Pulmonary artery endothelial cell (primary cell): ENCODE data around the gene PKP2. TPM values are rescaled to one million over a fixed set of nuclear protein-coding genes. Genes with fewer than 3 reads are reported as not detected.

Source experiments
- DNase-seq: peaks from one replicate; pipeline ENCODE4 v3.0.0-alpha.2; 2011; ENCODE audit warnings: low read depth, low spot score
- total RNA-seq: library from RNA; depleted of rRNA; stranded (reverse); fragments of >200 nt; gene quantifications from 2 replicates; pipeline ENCODE4 v1.2.3, GENCODE V29; 2014

PKP2 gene
- 2.4 and 13.8 TPM in 2 replicates for total RNA-seq

DNA sequence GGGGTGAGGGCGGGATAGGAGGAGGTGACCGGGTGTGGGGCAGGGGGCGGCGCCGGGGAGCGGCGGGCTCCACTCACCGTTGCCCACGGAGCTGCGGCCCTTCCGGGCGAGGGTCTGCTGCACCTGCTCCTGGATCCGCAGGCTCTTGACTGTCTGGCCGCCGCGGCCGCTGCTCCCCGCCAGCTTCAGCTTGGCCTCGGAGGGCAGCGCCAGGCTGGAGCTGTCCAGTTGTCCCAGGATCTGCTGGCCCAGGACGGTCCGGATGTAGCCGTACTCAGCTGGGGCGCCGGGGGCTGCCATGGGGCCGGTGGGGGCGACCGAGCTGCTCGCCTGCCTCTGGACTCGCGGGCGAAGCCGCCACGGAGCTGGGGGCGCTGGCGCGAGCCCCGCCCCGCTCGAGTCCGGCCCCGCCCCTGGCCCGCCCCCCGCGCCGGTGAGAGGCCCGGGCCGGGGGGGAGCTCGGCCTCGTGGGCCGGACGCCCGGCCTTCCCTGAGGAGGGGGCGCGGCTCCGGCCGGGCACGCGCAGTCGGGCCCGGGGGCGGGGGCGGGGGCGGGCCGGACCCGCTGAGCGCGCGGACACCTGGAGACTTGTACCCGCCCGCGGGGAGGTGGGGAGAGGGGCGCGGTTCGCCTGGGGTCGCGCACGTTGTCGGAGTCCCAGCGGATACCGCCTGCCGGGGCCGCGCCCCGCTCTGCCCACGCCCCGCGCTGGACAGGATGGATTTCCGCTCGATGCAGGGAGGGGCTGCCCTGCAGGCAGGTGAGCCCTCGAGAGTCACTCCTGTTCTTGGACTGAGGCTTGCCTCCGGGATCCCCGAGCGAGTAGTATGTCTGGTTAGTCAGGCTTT is at the start of gene PKP2:
Gene PKP2 (minus strand): TSS at position 346 of the 849 bp plus-strand sequence. CDS start 46 bp downstream, at position 300.
- DNase-seq = no peak

DNA sequence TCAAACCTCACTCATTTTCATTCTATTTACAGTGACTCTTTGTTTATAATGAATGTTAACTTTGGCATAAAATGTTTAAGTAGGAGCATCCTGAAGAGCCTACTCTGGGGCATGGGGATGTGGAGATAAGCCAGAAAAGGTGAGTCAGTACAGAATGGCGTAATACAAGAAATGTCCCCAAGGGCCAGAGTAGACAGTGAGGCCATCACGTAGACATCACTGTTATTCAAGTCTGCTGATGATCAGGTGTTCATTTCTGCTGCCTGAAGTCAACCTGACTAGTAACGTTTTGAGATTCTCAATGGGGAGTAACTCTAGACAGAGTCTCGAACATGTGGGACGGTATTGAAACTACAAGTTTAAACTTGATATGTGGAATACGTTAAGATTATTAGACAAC is 47.6 kb upstream of the PKP2 start:
- DNase-seq = no peak

DNA sequence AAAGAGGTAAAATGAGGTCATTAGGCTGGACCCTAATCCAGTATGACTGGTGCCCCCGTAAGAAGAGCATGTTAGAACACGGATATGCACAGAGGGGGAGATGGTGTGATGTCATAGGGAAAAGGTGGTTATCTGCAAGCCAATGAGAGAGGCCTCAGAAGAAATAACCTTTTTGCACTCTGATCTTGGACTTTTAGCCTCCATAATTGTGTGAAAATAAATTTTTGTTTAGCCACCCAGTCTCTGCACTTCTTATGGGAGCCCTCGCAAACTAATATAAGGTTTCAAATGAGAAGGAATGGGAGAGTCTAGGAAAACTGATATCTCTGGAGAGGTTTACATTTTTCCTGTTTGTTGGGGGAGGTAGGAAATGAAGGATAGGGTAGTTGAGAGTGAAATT is 43.2 kb upstream of the PKP2 start:
- DNase-seq = no peak

DNA sequence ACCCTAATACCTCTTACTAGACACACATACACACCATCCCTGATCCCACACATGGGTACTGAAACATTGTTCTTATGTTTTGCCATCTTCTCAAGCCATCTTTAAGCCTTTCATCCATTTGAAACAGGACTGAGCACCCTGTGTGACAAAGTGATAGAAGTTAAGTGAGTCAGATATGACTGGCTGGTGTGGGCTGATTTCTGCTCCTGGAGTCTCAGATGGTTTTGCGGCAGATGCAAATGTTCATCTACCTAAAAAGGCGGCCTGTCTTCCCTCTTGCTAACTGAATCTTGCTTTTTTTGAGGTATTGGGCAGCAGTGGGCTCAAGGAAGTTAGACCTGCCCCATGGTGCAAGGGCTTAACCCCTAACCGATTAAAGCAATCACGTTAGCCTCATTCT is 30.4 kb upstream of the PKP2 start:
- DNase-seq = no peak

DNA sequence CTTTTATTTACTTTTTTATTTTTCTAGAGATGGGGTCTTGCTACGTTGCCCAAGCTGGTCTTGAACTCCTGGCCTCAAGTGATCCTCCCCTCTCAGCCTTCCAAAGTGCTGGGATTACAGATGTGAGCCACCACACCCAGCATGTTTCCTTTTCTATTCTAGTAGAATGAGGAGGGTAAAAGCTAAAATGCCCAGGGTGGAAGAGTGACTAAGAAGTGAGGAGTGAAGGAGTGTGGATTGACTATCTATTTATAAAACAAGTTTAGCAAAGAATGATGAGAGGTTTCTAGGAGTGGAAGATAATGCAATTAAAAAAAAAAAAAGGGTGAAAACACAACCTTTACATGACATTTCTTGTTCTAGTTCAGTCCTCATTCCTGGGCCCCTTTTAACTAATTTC is 29.8 kb upstream of the PKP2 start:
- DNase-seq = no peak

DNA sequence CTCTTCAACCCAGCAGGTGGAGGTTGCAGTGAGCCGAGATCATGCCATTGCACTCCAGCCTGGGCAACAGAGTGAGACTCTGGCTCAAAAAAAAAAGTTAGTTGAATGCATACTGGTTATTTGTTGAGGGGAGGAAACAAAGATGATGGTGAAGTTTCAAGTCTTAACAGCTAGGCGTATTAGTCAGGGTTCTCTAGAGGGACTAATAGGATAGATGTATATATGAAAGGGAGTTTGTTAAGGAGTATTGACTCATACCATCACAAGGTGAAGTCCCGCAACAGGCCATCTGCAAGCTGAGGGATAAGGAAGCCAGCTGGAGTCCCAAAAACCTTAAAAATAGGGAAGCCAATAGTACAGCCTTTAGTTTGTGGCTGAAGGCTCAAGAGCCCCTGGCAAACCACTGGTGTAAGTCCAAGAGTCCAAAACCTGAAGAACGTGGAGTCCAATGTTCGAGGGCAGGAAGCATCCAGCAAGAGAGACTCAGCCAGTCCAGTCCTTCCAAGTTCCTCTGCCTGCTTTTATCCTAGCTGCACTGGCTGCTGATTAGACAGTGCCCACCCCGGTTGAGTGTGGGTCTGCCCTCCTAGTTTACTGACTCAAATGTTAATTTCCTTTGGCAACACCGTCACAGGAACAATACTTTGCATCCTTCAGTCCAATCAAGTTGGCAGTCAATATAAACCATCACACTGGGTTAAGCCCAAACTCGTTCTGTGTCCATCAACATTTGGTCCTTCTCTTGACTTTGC is 26.1 kb upstream of the PKP2 start:
- DNase-seq = no peak

DNA sequence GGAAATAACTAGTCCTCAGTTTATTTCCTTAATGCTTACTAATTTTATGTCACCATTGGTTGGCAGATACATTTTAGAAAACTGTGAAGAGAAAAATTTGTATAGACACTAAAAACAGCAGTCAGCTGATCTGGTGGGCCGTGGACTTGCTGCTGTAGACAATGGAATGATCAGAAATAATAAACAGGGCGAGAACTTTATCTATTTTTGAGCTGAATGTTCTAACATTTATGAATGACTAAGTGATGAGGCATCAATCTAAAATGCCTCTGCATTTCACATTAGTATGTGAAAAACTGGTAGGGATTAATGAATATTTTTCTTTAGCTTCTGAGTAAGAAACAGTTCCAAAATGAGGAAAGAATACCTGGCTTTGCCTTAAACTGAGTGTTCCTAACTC is 24.8 kb upstream of the PKP2 start:
- DNase-seq = peak; percentile 40

DNA sequence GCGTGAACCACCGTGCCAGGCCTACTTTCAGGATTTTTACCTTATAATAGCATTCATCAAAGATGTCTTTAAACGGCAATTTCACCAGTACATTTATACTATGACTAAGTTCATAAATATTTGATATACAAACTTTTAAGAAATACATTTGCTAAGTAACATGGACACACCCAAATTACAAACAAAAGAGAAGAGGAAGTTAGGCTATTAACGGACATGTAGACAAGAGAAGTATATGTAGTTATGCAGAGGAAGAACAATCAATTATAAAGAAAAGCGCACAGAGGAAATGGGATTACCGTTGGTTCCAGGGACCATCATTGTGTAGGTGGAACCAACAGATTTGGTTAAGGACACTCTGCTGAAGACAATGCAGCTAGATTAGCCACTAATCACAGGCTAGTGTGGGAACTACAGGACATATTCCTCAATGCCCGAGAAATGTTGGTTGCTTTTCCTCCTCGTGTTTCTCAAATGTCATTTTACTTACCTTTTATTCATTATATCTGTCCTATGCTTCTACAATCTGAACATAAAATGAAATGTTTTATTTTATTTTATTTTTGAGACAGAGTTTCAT is 24.0 kb upstream of the PKP2 start:
- no peak for DNase-seq

DNA sequence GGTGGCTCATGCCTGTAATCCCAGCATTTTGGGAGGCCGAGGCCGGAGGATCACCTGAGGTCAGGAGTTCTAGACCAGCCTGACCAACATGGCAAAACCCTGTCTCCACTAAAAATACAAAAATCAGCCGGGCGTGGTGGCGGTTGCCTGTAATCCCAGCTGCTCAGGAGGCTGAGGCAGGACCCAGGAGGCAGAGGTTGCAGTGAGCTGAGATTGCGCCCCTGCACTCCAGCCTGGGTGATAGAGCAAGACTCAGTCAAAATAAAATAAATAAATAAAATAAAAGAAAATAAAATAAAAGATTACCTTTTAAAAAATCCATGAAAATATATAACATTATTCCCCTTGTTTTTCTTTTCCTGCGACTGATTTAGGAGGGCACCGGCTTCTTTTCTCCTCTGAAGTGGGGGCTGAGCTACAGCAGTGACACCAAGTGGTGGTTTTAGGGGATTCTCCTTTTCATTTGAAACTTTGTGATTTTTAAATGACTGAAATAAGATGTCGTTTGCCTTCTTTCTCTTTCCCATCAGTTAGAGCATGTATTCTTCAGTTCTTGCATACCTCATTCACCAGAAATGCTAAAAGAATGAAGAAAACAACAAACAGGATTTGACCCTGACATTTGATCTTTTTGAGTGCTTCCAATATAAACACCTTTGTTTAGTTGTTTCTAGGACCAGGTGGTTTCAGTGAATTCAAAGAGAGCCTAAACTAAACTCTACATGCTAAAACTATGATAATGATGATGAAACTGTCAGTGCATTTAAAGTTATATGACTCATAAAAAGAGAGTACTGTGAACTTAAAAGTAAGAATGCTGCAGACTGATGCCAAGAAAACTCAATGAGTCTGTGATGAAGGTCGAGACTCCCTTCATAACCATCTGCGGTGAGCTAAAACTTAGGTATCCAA is 22.6 kb upstream of the PKP2 start:
- peak; percentile 33 for DNase-seq

DNA sequence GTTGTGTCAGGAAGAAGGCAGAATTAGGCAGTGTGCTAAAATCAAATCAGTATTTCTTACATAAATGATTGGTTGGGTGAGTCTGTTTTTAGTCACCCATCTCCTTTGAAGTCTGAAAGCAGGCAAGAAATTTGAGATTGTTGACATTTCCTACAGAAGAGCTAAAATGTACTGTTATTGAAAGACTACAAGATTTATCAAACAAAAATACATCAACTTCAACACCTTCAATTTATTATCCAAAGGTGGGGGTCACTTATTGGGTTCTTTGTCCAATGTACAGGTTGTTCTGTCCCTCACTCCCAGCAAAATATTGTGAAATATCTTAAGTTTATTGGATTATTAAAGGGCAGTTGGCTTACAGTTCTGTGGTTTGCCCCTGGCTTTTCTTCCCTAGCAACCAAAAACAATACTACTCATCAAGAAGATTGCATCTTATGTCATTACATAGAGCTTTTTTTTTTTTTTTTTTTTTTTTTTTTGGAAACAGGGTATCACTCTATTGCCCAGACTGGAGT is 20.6 kb upstream of the PKP2 start:
- DNase-seq = no peak

DNA sequence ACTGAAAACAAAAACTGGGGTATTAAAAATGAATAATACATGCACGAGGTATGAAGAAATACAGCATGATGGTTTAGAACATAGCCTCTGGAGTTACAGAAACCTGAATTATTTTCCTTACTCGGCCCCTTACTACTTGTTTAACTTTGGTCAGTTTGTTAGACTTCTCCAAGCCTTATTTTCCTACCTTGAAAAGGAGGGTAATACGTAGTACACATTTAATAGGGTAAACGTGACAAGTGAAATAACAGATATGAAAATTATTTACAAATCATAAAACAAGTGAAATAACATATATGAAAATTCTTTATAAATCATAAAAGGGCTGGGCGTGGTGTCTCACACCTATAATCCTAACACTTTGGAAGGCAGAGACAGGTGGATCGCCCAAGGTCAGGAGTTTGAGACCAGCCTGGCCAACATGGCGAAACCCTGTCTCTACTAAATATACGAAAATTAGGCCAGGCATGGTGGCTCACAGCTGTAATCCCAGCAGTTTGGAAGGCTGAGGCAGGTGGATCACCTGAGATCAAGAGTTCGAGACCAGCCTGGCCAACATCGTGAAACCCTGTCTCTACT is 11.4 kb upstream of the PKP2 start:
- no peak for DNase-seq

DNA sequence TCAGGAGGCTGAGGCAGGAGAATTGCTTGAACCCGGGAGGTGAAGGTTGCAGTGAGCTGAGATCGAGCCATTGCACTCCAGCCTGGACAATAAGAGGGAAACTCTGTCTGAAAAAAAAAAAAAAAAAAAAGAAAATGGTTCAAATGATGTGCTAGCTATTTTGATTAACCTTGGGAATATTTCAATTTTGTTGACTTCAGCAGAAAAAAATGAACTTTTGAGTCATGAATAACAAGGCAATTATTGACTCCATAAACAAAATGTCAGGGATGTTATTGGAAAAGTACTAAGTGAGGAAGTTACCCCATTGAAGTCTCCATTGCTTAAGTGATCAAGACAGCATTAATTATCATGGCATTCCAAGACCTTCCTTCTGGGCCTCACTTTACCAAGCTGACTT is 10.6 kb upstream of the PKP2 start:
- DNase-seq = no peak

DNA sequence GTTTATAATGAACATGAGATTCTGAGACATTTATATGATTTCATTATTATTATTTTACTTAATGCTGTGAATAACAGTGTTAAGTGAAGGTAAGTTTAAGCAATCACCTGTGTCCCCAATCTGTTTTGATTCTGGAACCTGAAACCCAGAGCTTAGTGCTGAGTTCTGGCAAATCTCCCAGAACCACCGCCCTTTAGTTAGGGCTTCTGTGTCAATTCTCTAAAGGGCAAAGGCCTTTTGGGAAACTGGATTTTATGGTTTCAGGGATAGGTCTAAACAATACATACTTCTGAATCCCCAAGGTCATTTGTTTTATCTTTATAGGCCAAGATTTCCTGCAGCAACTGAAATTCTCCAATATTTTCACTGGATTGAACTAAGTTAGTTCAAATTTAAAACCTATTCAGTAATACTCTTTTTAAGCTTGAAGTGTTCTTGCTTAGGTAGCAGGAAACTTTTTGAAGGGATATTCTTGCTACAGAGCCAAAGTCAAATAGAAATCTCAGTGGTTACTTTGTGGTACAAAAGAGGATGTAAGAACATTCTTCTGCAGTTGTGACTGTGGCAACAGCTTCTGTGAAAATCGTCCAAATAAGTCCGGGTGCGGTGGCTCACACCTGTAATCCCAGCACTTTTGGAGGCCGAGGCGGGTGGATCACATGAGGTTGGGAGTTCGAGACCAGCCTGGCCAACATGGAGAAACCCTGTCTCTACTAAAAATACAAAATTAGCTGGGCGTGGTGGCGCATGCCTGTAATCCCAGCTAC is 10.0 kb upstream of the PKP2 start:
- DNase-seq = no peak

DNA sequence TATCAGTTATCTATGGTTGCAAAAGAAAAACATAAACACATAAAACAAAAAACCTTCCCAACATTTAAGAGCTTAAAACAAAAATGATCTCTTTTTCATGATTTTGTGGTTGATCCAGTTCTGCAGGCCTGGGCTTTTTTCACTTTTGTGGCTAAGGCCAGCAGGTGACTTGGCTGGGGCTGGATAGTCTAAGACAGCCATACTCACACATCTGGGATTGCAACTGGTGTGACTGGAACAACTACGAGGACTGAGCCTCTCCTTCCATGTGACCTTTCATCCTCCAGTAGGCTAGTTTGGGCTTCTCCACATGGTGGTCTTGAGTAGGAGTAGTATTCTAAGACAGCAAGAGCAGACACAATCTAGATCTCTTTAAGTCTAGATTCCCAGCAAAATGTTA is 7.2 kb upstream of the PKP2 start:
- no peak for DNase-seq

DNA sequence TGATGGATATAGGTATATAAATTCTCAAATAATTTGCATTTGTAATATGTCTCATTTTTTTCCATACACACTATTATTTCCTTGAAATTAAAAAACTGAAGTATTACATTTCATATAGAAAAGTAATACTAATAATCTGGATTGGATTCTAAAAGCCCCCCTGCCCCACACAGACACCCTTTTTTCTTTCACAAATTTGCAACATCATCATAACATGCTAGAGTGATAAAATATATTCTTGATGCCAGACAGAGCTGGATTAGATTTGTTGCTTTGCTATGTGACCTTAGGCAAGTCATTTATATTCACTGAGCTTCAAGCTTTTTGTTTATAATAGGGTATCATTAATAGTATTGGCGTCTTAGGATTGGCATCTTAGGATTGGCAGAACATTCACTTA is 6.7 kb upstream of the PKP2 start:
- no peak for DNase-seq

DNA sequence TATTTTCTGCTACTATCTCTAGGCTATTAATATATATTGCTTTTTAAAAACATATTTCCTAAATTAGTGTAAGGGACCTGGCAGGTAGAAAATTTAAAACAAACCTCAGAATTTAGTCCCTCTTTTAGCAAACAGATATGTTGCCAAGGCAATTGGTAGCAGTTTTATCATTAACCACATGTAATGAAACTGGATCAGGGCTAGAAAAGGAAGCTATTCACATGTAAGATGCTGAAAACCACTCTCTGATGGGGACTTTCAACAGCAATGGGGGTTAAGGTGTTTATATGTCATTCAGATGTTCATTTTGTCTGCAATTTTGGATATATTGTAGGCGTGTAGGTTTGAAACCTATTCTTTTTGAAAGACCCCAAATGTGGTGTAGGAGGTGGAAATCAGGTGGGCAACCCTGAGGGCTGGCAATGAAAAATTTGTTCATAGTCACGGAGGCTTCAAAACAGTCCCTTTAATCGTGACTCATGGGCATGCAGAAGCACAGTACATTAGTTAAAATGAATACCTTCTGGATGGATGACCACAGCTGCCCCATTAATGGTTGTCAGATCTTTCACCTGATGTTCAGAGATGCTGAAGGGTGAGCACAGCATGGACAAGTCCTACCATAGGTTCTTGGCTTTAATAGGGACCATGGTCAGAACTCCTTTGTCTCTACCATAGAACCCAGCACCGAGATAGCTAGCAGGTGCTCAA is 5.9 kb upstream of the PKP2 start:
- no peak for DNase-seq

DNA sequence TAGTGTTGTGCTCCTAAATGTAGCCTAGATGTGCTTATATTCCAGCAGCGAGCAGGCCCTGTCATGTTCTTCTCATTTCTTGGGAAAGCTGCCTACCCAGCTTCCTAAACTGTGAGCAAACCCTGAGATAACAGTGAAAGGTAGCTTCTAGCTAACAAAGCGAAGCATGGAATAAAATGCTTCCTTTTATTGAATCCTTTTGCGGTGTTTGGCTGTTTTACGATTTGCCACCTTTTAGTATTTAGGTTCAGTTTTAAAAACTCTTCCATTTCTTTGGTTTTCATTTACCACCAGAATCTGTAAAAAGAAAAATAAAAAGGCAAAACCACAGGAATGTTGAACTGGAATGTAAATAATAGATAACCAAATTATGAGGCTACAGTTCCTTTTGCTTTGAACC is 5.0 kb upstream of the PKP2 start:
- no peak for DNase-seq

DNA sequence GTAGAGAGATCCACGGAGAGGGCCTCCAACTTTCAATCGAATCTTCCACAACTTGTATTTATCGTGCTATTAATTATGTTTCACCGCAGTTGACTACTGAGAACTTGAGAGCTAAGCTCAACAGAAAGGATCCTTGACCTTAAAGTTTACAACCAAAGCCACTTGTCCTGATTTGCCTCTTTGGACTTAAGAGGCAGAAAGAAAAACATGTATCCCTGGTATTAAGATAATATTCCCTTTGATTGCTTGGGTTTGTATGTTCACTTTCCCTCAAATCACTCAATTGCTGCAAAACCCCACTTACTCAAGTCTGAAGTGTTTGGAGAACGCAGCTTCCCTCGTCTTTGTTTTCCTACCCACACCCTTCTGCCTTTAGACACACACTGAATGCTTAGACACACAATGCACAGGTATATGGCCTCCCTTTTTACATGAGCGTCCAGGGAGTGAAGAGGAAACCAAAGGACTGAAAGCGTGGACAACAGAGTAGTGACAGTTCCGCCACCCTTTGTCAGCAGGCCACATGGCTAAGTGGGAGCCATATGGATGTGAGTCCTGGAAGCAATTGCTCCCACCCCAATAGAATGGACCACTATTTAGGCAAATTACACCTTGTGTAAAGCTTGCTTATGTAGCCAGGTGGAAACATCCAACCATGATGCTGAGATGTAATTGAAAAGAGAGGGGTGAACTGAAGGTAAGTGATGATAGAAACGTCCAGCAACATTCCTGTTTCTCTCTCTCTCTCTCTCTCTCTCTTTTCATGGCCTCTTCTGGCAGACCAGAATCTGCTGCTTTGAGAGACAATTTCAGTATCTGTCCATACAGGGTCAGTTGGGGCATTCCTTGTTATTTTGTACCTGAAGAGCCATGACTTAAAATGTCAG is 1.4 kb upstream of the PKP2 start:
- no peak for DNase-seq

DNA sequence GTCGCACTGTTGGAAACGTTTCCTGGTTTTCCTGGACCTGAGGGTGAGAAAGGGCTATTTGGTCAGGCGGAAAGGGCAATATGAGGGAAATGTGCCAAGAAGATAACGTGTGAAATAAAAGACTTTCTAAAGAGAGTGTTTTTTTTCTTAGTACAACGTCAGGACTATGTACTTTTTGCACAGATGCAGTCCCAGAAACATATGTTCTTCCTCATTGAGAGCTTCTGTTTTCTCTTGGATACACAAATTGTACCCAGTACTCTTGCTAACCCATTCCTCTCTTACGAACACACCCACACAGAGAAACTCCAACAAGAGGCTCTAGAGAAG is 669 bp upstream of the PKP2 start:
- DNase-seq = no peak
